HT1080 (cell line): ENCODE data around the gene MYO1A. TPM values are rescaled to one million over a fixed set of nuclear protein-coding genes. Genes with fewer than 3 reads are reported as not detected.
"Not testable (repeated sequence)": the region's sequence is repeated elsewhere in the genome, so short reads cannot be mapped to it uniquely, and the experiment has no call there.

ENCODE experiments used
- DNase-seq: peaks from one replicate; pipeline ENCODE4 v3.0.0-alpha.2; 2015; ENCODE audit warnings: low read depth
- total RNA-seq: library from RNA; depleted of rRNA; stranded (reverse); fragments of >200 nt; shearing (Covaris generic); gene quantifications from 2 replicates; pipeline ENCODE4 v1.2.3, GENCODE V29; 2014

The MYO1A gene
- total RNA-seq, 1 experiment from 2014 or later: not detected

GRCh38 chr12:57087691-57088353 is 37.9 kb upstream of the MYO1A start:
- peak; percentile 95 for DNase-seq

DNA sequence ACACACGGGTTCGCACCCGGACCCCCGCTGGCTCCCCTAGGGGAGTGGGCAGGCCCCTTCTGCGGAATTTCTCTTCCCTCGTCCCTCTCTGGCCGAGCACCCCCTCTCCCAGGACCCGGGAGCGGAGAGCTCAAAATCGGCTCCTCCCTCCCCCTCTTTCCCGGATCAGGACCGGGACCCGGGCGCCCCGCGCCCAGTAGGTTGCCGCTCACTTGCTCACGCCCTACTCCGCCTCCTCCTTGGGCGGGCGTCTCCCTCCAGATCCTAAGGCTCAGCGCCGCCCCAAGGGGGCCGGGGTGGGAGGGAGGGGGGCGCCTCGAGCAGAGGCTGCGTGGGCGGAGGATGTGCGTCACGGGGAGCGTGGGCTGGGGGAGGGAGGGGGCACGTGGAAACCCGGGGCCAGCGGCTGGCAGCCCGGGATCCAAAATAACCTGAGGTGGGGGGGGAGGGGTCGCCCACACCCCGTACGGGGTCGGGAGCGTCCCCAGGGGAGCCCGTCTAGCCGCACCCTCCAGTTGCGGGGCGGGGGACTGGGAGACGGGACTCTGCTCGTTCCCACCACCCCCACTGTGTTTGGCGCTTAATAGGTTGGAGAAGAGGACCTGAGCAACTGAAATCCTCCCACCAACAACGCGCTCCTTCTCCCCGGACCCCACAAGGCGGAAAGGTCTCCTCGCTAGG is 37.2 kb upstream of the MYO1A start:
- DNase-seq: peak; percentile 67

GRCh38 chr12:57086493-57087009 is 36.6 kb upstream of the MYO1A start:
- peak; percentile 76 for DNase-seq

DNA sequence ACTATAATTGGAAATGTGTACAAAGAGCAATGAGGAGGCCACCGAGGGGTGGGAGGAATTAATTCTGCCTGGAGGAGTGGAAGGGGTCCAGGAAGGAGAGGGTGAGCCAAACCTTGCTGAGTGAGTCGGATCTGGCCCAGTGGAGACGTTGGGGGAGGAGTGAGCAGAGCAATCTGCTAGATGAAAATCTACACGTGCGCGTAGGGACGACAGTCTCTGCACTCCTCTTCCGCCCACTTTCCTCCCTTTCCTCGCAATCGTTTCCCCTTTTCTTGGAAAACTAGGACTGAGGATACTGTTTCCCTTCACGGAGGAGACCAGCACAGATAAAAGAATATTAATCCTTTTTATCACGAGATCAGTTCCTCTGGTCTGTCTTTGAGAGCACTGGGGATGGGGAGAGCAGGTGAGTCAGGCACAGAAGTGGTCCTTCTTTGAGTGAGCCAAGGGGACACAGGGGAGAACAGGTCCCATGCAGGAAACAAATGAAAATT is 36.1 kb upstream of the MYO1A start:
- DNase-seq: no peak

GRCh38 chr12:57080855-57081254 is 30.9 kb upstream of the MYO1A start:
- DNase-seq: no peak

DNA sequence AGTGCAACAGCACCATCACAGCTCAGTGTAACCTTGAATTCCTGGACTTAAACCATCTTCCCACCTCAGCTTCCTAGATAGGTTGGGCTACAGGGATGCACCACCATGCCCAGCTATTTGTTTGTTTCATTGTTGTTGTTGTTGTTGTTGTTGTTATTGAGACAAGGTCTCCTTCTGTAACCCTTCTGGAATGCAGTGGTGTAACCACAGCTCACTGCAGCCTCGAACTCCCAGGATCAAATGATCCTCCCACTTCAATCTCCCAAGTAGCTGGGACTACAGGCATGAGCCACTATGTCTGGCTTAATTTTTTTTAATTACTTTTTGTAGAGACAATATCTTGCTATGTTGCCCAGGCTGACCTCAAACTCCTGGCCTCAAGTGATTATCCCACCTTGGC is 29.9 kb upstream of the MYO1A start:
- DNase-seq: no peak

DNA sequence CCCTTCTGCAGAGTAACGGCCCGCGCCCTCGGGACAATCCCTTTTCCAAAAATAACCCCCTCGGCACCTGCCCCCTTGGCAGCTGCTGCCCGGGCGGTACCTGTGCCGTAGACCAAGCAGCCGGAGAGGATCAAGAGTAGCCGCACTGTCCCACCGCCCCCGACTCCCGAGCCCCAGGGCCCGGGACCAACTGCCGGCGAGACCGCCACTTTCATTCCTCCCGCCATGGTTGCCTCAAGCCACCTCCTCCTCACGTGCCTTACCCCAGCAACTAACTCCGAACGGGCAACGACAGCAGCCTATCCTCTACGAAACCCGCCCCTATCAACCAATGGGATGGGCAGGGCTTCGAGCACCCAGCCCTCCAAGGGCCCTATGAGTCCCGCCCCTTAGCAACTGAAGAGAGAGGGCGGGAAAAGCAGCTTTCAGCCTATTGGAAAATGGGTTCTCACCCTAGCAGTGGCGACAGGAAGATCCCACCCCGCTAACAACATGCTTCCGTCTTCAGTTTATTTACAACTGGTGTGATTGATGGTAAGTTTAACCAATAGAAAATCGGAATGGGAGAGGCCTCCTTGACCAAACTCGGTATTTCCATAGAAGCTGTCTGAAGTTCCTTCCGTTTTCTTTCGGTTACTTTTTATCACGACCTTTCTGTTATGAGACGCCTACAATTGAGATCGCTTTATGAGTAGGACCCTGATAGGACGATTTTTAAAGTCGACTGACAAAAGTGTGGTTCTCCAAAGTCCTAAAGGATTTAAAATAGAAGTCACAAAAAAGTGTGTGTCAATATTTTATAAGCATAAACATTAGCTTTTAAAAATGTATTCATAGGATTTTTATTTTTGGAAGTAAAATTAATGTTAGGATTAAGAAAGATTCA is 28.8 kb upstream of the MYO1A start, which contains the start of gene NEMP1:
TSS of gene NEMP1 (minus strand) at position 273 of the 886 bp plus-strand sequence. CDS start at position 227, 46 bp downstream.
- peak; percentile 100 for DNase-seq

- not testable (repeated sequence) for DNase-seq
These were observed 23.9 kb upstream of the MYO1A start for GRCh38 chr12:57073566-57074450.

DNA sequence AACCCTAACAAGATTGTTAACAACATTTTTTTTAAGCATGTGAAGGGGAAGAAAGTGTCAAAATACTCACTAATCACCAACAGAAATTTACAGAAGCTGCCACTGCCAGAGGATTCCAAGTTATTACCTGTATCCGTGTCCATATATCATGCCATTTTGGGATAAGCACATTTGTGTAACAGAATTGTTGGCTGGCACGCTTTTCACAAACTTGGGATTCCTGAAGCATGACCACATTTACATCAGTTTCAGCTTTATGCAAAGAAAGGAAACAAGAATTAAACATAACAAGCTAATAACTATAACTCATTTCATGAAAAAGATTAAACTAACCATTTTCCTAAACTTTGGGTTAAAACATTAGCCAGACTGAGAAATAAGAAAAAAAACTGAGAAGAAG is 22.7 kb upstream of the MYO1A start:
- no peak for DNase-seq

GRCh38 chr12:57069523-57069922 is 19.6 kb upstream of the MYO1A start:
- DNase-seq: peak; percentile 57

DNA sequence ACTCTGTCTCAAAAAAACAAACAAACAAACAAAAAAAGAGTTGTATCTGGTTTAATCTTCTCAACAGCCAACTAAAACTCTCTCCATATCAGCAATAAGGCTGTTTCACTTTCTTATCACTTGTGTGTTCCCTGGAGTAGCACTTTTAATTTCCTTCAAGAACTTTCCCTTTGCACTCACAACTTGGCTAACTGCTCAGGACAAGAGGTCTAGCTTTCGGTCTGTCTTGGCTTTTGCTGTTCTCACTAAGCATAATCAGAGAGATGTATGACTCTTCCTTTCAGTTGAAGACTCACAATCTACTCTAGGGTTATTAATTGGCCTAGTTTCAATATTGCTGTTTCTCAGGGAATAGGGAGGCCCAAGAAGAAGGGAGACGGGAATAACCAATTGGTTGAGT is 16.3 kb upstream of the MYO1A start:
- no peak for DNase-seq

GRCh38 chr12:57063991-57064685 is 14.2 kb upstream of the MYO1A start:
- DNase-seq: no peak

GRCh38 chr12:57058454-57058853 is 8.5 kb upstream of the MYO1A start:
- DNase-seq: no peak

DNA sequence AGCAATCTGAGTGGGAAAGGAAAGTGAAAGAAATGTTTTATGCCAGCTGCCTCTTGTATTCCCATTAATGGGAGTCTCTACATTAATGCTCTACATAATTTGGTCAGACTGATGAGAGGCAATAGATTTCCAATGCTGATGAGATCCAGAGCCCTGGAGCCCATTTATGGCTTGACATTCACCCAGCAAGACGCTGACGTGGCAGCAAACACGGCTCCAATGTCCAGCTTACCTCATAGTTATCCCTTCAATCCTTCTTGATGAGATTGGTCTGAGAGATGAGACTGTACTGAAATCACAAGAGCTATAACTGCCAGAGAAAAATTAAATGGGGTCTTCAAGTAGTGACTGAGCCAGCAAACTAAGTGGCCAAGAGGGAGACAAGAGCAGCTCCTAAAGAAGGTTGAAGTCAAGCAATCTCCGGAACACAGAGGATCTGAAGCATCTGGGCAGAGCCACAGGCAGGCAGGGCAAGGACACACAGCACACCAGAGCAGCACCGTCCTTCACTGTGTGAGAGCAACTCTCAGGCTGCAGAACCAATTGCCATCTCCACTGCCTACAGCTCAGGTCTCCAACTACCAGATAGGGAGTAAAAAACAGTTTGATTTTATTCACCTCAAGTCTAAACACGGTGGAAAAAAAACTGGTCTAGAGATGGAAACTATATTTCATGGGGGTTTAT is 7.3 kb upstream of the MYO1A start:
- no peak for DNase-seq

- DNase-seq: no peak
These were observed 5.9 kb upstream of the MYO1A start for GRCh38 chr12:57055824-57056223.

DNA sequence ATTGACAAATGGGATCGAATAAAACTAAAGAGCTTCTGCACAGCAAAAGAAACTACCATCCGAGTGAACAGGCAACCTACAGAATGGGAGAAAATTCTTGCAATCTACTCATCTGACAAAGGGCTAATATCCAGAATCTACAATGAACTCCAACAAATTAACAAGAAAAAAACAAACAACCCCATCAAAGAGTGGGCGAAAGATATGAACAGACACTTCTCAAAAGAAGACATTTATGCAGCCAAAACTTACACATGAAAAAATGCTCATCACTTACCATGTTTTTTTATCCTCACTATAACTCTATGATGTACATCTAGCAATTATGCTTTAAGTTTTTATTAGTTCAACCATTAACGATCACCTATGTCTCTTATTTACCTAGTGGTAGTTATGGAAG is 4.0 kb upstream of the MYO1A start:
- not testable (repeated sequence) for DNase-seq

DNA sequence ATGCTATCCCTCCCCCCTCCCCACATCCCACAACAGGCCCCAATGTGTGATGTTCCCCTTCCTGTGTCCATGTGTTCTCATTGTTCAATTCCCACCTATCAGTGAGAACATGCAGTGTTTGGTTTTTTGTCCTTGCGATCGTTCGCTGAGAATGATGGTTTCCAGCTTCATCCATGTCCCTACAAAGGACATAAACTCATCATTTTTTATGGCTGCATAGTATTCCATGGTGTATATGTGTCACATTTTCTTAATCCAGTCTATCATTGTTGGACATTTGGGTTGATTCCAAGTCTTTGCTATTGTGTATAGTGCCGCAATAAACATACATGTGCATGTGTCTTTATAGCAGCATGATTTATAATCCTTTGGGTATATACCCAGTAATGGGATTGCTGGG is 3.2 kb upstream of the MYO1A start:
- not testable (repeated sequence) for DNase-seq

- DNase-seq: no peak
These were observed 1.1 kb upstream of the MYO1A start for GRCh38 chr12:57051011-57051410.

GRCh38 chr12:57049119-57049446 is 846 bp downstream of the MYO1A start:
- DNase-seq: no peak
